IMR-90 (cell line): ENCODE data around the gene SPATA12.

Source experiments
- CEBPB ChIP-seq: IDR thresholded peaks from 2 replicates; pipeline ENCODE4 v1.6.1; 2012; ENCODE audit warnings: low read depth, low read length, improper control_type of control experiment
- MAFK ChIP-seq: IDR thresholded peaks from 2 replicates; pipeline ENCODE4 v1.6.1; 2012; ENCODE audit warnings: low read depth, low read length, improper control_type of control experiment
- RFX5 ChIP-seq: IDR thresholded peaks from 2 replicates; pipeline ENCODE4 v1.8.0; 2012; ENCODE audit warnings: low read depth, mild to moderate bottlenecking, low read length, moderate library complexity
- TF ChIP-seq, protein P1 (sequence below): conservative IDR thresholded peaks from 2 replicates; pipeline ENCODE4 v1.5.1; 2012; ENCODE audit warnings: mild to moderate bottlenecking, low read depth, low read length, improper control_type of control experiment

GRCh38 chr3:57081173-57081572 lies 20.7 kb downstream of the SPATA12 start:
- no peak for TF ChIP-seq RFX5
- no peak for TF ChIP-seq CEBPB
- TF ChIP-seq, protein P1, sequence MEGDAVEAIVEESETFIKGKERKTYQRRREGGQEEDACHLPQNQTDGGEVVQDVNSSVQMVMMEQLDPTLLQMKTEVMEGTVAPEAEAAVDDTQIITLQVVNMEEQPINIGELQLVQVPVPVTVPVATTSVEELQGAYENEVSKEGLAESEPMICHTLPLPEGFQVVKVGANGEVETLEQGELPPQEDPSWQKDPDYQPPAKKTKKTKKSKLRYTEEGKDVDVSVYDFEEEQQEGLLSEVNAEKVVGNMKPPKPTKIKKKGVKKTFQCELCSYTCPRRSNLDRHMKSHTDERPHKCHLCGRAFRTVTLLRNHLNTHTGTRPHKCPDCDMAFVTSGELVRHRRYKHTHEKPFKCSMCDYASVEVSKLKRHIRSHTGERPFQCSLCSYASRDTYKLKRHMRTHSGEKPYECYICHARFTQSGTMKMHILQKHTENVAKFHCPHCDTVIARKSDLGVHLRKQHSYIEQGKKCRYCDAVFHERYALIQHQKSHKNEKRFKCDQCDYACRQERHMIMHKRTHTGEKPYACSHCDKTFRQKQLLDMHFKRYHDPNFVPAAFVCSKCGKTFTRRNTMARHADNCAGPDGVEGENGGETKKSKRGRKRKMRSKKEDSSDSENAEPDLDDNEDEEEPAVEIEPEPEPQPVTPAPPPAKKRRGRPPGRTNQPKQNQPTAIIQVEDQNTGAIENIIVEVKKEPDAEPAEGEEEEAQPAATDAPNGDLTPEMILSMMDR: no peak
- TF ChIP-seq MAFK: no peak
